ENCODE measurements around the gene C5orf58.
"Not testable (repeated sequence)": the region's sequence is repeated elsewhere in the genome, so short reads cannot be mapped to it uniquely, and the experiment has no call there.

- TF ChIP-seq MZF1 (tag by site-specific recombination; IDR thresholded peaks at IDR 0.05; ENCODE audit: borderline replicate concordance); CTCF (tag by site-specific recombination; IDR thresholded peaks at IDR 0.05): not testable (repeated sequence)
Observed at GRCh38 chr5:170248931-170249227, 16.1 kb downstream of the C5orf58 start.
